Fibroblast of skin of right quadriceps (primary cell): ENCODE results near the gene UBR3.
"Not testable (repeated sequence)": the region's sequence is repeated elsewhere in the genome, so short reads cannot be mapped to it uniquely, and the experiment has no call there.

Experiments
- DNase-seq: peaks from one replicate; pipeline ENCODE4 v3.0.0-alpha.2; 2013

Gene UBR3

DNA sequence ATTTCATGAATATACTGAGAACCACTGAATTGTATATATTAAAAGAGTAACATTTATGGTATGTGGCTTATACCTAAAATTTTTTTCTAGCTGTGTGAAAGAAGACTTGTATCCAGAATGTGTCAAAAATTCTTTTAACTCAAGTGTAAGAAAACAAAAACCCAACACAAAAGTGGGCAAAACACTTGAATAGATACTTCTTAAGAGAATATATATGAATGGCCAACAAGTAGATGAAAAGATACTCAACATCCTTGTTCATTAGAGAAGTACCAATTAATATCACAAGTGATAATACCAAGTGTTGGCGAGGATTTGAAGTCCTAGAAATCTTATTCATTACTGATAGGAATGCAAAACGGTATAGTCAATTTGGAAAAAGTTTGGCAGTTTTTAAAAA is 243.5 kb downstream of the UBR3 start:
- no peak for DNase-seq

DNA sequence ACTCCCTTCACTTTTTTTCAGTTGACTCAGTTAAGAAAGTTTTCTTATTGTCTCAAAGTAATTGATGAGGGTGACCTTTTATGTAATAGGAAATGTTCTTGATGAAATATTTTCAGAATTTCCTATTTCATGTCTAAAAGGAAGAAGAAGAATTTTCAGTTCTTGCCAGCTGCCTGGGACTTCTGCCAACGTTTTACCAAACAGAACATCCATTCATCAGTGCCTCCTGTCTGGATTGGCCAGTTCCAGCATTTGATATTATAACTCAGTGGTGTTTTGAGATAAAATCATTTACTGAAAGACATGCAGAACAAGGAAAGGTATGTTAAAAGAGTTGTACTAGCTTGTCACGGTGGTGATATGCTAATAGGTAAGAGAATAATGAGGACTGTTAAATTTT is 246.0 kb downstream of the UBR3 start:
- DNase-seq, result peak; percentile 42

DNA sequence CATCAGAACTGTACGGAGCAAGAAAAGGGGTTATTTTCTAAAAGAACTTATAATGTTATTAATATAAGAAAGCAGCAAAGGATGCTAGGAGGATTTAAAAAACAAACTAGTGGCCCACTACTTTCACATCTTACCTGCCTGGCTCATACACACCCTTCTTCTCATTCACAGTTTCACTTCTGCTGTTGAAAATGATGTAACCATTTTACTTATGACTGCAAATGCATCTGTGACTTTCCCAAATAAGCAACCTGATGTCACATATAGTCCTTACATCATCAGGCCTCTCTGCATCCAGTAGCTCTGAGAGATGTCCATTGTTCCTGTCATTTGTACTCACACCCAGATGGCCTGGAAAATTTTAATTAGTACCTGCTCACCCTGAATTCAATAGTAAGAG is 248.9 kb downstream of the UBR3 start:
- DNase-seq, result no peak

DNA sequence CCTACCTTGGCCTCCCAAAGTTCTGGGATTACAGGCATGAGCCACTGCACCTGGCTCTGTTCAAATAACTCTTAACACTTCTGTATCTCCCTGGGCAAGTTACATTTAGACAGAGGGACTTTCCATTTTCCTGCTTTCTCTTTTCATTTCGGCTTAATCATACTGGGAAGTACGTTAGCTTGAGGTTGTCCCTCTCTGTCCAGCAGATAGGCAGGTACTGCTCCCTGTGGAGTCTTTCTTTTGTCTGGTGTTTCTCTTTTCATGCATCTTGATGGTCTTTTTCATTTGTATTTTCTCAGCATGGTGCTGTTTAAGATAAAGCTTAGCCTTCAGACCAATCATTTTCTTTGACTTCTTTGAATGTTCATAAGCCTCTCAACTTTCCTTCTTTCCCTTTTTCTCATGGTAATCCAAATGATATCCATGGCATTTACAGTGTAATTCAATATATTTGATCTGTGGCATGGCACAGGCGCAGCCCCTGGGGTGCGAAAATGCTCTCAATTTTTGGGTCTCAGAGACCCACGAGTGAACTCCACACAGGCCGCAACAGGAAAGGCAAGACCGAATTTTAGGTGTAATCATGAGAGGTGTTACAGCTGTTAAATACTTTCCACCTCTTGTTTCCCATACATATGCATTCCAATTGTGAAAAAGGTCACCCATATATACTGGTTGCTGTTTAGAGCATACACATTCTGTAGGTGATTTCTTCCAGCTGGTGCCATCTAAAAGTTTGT is 250.7 kb downstream of the UBR3 start:
- no peak for DNase-seq

DNA sequence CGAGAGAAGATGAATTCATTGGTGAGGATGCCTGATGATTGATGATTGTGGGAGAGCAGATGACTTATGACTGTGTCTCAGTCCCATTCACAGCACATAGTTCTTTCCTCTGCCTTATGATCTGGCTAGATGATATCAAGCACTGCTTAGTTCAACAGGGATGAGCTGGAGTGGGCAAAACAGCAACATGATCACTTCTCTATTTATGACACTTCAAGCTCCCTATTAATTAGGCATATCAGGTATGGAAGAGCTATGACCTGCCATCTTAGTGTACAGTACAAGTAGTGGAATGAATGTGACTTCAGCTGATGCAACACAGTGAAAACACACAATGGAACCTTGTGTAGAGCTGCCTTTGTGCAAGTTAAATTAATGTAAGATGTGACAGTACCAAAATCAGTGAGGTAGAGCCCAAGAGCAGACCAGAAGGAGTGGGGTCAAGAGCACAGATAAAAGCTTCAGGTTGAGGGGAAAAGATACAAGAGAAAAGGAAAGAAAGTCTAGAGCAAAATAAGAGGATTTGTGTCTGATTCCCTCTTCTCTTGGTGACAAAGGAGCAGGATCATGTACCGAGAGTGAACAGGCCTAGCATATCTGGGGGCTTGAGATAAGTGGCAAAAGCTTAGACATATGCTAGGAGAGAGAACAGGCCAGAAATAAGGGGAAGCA is 257.7 kb downstream of the UBR3 start:
- no peak for DNase-seq

DNA sequence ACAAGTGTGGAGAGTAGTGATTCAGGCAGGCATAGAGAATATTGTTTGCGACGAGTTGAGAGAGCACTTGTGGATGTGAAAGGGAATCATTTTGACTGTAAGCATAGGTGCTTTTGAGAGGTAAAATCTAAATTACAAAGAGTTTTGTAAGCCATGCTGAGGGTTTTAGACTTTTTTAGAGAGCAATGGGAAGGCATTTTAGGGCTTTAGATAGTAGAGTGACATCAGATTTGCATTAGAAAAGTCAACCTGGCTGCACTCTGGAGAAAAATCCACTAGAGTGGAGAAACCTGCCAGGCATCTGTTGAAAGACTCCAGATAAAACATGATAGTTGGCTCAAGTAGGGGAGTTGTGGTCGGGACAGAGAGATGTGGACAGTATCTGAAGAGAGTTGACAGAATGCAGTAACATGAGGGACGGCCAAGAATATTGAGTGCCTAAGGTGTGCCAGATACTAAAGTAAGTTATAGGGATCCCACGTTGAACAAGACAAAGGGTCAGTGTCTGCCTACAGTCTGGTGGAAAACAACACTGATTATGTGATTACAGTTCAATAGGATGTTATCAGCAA is 258.9 kb downstream of the UBR3 start:
- DNase-seq, result no peak

DNA sequence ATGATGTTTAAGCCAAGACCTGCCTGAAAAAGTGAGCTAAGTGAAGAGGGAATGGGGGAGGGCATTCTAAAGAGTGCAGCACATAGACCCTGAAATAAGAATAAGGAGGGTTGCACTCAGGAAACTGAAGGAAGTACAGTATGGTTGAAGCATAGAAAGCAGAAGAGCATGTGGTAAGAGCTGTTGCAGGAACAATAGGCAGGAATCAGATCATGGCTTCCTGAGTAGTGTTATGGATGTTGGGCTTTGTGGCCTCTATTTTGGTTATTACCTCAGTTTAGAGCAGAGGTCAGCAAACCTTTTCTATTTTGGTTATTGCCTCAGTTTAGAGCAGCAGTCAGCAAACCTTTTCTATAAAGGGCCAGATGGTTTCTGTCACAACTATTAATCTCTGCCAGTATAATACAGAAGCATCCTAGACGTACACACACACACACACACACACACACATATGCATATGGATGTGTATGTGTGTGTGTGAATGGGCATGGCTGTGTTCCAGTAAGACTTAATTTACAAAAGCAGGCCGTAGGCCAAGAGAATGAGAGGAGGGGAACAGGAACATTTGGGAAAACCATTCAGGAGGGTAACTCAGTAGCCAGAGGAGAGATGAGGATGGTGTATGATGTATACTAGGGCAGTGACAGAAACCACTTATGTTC is 259.6 kb downstream of the UBR3 start:
- DNase-seq, result no peak

DNA sequence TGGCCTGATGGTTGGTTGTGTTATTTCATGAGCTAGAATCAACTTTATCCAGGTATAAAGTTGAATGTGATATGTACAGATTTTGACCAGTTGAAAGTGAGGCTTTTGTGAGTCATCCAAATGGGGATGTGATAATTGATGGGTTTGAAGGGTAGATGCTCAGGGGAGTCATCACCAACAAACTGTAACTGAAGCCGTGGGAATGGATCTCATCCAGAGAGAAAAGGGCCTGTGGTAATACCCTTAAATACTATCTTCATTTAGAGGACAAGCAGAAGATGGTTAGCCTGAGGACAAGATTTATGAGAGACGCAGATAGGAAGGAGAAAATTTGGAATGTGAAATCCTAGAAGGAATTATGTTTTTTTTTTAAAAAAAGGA is 260.1 kb downstream of the UBR3 start:
- DNase-seq, result peak; percentile 14

DNA sequence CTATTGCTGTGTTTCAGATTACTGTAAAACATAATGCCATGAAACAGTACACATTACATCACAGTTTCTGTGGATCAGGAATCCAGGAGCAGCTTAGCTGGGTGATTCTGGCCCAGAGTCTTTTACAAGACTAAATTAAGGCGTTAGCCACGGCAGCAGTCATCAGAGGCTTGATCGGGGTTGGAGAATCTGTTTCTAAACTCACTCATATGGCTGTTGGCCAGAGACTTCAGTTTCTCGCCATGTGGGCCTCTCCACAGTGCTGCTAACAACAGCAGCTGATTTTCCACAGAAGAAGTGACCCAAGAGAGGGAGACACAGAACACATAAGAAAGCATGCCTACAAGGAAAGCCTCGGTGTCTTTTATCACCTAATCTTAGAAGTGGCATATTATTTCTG is 261.5 kb downstream of the UBR3 start:
- peak; percentile 2 for DNase-seq

DNA sequence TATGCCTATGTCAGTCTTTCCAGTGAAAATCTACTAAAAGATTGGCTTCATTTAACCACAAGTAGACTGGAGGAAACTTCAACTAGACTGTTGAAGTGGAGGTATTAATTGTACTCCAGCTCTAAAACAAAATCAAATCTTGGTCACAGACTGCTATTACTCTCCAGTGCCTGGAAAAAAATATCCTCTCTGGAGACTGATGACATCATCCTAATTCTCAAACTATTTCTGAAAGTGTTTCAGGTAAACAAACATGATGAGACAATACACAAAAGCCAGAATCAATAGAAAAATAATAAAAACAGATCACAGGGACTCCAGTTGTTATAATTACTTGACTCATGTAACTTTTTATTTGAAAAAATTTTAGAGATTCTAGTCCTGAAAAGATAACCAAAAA is 263.0 kb downstream of the UBR3 start:
- no peak for DNase-seq

DNA sequence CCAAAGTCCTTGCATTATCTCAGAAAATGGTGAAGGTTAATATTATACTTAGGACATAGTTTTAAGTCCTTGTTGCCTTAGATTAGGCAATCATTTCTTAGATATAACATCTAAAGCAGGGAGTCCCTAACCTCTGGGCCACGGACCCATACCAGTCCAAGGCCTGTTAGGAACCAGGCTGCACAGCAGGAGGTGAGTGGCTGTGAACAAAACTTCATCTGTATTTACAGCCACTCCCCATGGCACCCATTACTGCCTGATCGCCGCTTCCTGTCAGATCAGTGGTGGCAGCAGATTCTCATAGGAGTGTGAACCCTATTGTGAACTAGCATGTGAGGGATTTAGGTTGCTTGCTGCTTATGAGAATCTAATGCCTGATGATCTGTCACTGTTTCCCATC is 264.2 kb downstream of the UBR3 start:
- no peak for DNase-seq

DNA sequence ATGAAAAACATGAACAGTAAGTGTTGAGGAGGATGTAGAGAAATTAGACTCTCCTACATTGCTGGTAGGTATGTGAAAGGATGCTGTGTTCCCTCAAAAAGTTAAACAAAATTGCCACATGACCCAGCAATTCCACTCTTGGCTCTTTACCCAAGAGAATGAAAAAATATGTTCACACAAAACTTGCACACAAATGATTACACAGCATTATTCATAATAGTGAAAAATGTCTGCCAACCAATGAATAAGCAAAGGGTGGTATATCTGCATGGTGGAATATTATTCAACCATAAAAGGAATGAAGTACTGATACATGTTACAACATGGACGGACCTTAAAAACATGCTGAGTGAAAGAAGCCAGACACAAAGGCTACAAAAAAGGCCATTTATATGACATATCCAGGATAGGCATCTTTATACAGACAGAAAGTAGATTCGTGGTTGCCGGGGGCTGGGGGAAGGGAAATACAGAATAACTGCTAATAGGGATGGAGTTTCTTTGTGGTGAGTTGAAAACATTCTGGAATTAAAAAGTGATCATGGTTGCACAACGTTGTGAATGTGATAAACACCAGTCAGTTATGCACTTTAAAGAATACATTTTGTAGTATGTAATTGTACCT is 265.3 kb downstream of the UBR3 start:
- peak; percentile 63 for DNase-seq

DNA sequence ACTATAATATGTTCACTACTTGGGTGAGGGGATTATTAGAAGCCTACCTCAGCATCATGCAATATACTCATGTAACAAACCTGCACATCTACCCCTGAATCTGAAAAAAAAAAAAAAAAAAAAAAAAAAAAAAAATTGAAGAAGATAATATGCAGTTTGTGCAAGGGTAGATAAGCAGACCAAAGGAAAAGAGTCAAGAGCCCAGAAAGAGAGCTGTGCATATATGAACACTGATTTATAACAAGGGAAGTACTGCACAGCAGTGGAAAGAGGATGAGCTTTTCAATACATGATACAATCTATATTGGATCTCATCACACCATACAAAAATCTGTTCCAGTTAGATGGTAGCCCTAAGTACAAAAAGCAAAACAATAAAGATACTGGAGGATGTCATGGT is 268.1 kb downstream of the UBR3 start:
- no peak for DNase-seq

DNA sequence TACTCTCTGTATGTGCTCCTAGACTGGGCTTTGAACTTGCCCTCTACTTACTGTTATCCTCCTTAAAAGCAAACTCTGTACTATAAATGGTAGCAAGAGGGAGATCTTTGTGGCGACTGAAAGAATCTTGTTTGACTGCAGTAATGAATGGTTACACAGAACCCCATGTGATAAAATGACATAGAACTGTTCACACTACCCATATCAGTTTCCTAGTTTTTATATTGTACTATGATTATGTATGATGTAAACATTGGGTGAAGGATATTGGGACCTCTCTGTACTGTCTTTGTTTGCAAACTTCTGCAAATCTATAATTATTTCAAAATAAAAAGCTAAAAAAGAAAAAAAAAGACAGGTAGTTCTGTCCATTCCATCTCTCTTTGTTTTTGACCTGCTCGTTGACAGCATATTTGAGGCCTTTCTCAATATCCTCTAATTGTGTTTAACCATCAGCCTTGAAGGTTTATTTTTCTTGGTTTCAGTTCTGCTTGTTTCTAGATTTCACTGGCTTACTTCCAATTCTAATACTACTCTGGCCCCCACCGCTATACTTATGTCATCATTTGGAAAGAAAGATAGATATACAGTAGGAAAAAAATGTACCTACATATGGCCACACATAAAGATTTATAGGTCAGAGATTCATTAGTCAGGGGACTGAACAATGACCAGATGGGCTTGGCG is 271.5 kb downstream of the UBR3 start:
- DNase-seq, result no peak

DNA sequence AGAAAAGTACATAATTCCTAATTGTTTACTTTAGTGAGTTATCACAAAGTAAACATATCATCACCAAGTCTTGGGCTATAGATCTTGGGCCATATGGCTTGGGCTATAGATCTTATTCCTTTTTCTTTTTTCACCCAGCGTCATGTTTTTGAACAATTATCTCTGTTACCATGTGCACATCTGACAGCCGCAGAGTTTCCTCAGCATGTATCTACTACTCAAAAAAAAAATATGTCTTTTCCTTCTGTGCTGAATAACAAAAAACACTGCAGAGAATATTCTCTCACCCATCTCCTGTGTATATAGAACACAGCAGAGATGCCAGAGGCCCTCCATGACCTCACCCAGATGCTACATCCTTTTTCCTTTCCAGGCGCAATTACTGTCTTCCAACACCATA is 274.5 kb downstream of the UBR3 start:
- no peak for DNase-seq

DNA sequence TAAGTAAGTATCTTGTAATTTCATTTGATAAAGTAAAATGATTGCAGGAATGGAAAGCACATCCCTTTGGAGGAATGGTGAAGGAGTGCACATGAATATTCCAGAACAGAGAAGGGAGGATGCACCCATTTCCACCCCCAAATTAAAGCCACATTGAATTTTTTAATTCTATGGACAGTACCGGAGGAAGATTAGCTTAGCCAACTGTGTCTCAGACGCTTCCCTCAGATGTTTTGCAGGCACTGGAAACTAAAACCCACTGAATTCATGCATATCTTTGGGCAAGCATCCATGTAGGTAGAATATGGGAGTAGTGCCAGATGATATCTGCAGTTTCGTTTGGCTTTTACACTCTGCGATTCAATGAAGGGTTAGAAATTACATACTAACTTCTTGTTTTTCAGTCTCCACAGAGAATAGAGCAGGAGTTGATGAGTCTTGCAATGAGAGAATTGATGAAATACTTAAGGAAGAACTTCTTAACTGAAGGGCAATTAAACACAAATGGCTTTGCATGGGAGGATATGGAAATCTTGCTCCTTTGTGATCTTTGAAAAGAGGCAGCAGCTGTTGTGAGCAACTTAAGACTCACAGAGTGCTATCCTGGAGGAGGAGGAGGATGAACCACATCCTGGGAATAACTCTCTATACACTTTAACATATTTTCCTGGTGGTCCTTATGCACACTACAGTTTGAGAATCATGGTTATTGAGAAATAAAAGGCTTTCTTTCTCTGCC is 279.0 kb downstream of the UBR3 start:
- no peak for DNase-seq

DNA sequence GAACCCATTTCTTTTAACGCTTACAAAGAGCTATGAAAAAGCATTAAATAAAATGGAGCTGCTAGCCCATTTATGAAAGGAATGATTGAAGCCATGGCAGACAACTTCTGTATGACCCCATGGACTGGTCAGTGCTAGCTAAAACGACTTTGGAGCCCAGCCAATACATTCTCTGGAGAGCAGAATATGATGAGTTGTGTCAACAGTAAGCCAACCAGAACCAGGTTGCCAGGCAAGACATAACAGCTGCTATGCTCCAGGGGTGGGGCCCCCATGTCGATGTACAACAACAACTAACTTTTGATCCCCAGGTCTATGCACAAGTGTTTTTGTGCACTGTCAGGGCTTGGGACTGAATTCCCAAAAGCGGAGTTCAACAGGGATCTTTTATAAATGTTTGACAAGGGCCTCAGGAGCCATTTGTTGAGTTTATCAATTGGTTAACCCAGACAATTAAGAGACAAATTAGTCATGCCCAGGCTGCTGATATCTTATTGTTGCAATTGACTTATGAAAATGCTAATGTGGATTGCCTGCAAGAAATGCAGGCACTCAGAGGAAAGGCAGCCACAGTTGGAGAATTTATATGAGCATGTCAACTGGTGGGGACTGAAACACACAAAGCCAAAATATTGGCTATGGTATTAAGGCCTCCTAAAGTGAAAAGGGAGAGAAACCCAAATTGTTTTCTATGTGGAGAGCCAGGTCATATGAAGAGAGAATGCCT is 286.1 kb downstream of the UBR3 start:
- no peak for DNase-seq

DNA sequence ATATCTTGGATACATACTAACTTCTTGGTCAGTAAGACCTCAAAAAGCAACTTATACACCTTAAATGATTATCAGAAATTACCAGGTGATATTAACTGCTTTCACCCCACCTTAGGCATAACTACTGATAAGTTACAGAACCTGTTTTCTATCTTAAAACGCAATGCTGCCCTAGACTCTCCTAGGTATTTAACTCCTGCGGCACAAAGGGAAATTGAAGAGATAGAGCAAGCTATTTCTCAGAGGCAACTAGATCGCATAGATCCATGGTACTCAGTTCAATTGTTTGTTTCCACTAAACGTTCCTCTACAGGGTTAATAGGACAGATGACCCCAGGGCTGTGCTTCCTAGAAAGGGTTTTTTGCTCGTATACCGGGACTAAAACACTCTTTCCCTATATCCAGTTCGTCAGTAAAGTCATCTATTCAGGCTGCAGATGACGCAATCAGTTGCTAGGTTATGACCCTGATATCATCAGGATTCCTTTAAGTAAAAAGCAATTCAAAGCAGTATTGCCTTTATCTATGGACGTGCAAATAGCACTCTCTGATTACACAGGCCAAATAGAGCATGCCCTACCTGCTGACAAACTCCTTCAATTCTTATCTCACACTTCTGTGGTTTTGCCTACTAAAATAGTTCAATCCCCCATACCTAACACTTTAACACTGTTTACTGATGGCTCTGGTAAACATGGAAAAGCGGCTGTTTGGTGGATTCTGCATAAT is 288.4 kb downstream of the UBR3 start:
- no peak for DNase-seq

DNA sequence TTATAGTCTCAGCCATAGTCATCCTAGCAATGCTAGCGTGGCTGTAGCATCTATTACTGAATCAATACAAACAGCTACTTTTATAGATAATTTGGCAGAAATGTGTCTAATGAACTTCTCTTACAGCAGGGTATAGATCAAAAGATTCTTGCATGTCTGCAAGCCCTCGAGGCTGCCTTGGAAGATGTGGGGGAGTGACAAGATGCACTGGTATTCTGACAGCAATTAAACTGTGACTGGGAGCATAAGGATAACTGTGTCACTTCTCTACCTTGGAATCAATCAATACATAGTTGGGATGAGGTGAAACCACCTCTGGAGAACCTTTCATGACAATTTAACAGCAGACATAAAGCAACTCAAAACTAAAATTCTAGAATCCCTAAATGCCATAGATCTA is 291.4 kb downstream of the UBR3 start:
- no peak for DNase-seq

DNA sequence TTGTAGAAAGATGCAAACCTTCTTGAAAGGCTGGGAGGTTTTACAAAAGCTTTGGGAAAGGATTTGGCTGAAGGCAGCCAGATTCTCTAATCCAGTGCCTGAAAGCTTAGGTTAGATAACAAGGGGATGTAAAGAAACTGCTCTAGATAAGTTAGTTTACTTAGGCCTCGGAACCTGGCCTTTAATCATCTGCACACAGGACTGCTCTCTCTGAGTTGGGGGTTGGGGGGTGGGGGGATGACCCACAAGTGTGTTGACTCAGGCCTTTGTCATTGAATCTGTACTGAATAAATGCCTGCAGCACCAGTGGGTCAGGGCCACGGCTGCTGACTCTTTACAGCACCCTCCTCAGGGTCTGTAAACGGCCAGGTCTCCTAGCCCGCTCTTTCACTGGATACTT is 292.1 kb downstream of the UBR3 start:
- DNase-seq, result not testable (repeated sequence)

DNA sequence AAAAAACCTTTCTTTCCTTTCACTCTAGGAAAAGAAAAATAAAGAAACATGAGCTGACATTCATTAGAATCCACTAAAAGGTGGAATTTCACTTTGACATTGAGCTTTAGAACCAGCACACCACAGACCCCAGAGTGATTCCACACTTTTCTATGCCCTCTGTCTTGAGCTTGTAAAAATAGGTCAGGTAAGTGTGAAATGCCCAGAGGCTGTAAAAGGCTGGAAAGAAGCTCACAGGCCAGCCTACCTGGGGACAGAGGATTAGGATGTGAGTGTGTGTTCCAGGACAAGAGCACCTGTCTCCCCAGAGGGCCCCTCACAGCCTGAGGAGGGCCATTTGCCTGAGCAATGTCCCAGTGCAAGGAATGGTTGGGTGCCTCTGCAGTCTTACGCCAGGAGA is 294.4 kb downstream of the UBR3 start:
- no peak for DNase-seq
